AG10803 (cell line): Measurements from ENCODE around the gene RUNX1.

ENCODE experiments used
- DNase-seq: peaks from one replicate; pipeline ENCODE4 v3.0.0; 2010; ENCODE audit warnings: low read depth
- H3K4me3 ChIP-seq: 2 replicates; pipeline ENCODE4 v1.5.1; 2011; ENCODE audit warnings: mild to moderate bottlenecking, low read length, control low read depth
- TF ChIP-seq, protein P1 (sequence below): conservative IDR thresholded peaks from 2 replicates; pipeline ENCODE4 v1.5.1; 2011; ENCODE audit warnings: mild to moderate bottlenecking, low read length, control low read depth, inconsistent platforms

The RUNX1 gene

GRCh38 chr21:34925597-34925996, 123.5 kb downstream of the RUNX1 start:
- TF ChIP-seq, protein P1, sequence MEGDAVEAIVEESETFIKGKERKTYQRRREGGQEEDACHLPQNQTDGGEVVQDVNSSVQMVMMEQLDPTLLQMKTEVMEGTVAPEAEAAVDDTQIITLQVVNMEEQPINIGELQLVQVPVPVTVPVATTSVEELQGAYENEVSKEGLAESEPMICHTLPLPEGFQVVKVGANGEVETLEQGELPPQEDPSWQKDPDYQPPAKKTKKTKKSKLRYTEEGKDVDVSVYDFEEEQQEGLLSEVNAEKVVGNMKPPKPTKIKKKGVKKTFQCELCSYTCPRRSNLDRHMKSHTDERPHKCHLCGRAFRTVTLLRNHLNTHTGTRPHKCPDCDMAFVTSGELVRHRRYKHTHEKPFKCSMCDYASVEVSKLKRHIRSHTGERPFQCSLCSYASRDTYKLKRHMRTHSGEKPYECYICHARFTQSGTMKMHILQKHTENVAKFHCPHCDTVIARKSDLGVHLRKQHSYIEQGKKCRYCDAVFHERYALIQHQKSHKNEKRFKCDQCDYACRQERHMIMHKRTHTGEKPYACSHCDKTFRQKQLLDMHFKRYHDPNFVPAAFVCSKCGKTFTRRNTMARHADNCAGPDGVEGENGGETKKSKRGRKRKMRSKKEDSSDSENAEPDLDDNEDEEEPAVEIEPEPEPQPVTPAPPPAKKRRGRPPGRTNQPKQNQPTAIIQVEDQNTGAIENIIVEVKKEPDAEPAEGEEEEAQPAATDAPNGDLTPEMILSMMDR: no peak
- no peak overlapping the region for H3K4me3 ChIP-seq

DNA sequence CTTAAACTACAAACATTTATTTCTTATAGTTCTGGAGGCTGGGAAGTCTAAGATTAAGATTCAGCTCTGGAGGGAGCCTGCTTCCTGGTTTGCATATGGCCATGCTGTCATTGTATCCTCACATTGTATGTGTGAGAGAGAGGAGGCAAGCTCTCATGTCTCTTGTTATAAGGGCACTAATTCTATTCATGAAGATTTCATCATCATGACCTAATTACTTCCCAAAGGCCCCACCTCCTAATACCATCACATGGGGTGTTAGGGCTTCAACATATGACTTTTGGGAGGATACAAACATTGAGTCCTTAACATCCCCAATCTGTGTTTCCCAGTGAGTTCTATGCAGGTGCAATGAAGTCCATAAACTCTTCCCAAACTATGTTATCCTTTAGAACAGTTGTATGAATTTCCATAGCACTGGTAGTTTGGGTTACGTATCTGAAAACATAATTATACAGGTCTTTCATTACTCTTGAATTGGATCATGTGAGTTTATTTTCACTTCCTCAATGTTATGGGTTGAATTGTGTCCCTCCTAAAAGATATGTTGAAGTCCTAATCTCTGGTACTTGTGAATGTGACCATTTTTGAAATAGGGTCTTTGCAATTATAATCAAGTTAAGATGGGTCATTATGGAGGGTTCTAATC, 124.2 kb downstream of the RUNX1 start:
- DNase-seq: no peak
- TF ChIP-seq, protein P1: no peak
- no peak overlapping the region for H3K4me3 ChIP-seq

More at GRCh38 chr21:34925597-34925996, 123.5 kb downstream of the RUNX1 start:
- DNase-seq: no peak

DNA sequence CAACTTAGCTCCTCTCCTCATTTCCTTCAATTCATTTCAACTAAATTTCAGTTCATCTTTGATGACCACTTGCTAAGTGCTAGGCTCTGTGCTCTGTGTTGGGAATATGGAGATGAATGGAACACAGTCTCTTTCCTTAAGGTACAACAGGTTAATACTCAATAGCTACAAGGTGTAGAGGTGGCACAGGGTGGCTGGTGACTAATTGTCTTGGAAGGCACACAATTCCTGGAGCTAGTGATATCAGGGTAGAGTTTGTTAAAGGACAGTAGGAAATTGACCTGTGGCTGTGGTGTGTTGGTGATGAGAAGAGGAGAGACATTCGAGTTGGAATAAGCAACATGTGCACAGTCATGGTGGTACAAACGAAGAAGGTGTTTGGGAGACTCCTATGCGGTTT, 124.9 kb downstream of the RUNX1 start:
- TF ChIP-seq, protein P1: no peak
- H3K4me3 ChIP-seq: no peak overlapping the region
- no peak for DNase-seq

GRCh38 chr21:34923626-34924025, 125.5 kb downstream of the RUNX1 start:
- TF ChIP-seq, protein P1: no peak
- H3K4me3 ChIP-seq: no peak overlapping the region
- no peak for DNase-seq

DNA sequence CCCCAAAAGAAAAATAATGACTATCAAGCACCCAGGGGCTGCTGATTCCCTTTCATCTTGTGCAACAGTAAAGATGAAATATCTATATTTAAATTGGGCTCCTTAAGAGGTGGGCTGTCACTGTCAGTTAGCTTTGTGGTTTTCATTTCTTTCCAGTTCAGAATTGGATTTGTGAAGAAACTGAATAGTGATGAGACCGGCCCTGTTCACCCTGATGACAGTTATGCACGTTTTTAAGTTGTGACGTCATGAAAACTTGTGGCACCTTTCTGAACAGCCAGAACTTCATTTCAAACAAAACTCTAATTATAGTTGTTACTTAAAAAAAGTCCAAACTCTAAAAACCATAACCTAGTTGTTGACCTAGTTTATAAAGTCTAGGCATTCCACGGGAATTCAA, 125.9 kb downstream of the RUNX1 start:
- no peak overlapping the region for H3K4me3 ChIP-seq
- no peak for DNase-seq
- TF ChIP-seq, protein P1: no peak

DNA sequence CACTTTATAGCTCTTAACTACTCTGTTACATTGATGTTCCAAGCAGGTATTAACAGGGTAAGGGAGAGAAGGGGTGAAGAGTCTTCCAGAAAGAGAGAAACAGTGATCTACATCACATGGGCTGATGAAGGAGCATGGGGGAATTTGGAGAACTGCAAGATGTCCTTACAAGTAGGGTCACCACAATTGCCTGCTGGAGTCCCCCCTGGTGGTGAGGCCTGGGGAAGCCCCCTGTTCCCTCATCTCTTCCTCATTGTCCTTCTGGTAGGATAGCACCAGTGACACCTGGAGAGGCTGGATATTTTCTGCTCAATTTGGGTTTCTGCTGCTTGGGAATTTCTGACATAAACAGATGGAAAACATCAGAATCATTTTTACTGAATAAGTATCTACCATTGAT, 126.6 kb downstream of the RUNX1 start:
- TF ChIP-seq, protein P1: no peak
- DNase-seq: no peak
- H3K4me3 ChIP-seq: no peak overlapping the region

GRCh38 chr21:34921151-34921550, 128.0 kb downstream of the RUNX1 start:
- no peak for DNase-seq
- TF ChIP-seq, protein P1: no peak

More at GRCh38 chr21:34921151-34921550, 128.0 kb downstream of the RUNX1 start:
- H3K4me3 ChIP-seq: no peak overlapping the region
